Body of pancreas (tissue), 4 donors: Measurements from ENCODE around the gene COL4A2. TPM values are rescaled to one million over a fixed set of nuclear protein-coding genes. Genes with fewer than 3 reads are reported as not detected.

Experiments
- ATAC-seq: fragments of 150-250 bp; one replicate; pipeline ENCODE4 v1.9.1; 2016
- DNase-seq, 4 donors: peaks; one replicate each; pipeline ENCODE4 v3.0.0-alpha.2; 2019
- H3K27ac ChIP-seq, 4 donors: fragments of 200-600 bp; sonication (generic); 1 replicate in 3 of 4; 2 replicates in 1 of 4; pipeline versions ENCODE4 v1.5.1 to v1.6.1; 2016 to 2019; ENCODE audit warnings: mild to moderate bottlenecking in 1 of 4, mixed read lengths in 1 of 4, moderate library complexity in 1 of 4
- H3K27me3 ChIP-seq, 2 donors: fragments of 200-600 bp; sonication (generic); one replicate each; pipeline ENCODE4 v1.6.0; 2016; ENCODE audit warnings: mild to moderate bottlenecking in 1 of 2
- H3K36me3 ChIP-seq, 2 donors: fragments of 200-600 bp; sonication (generic); replicated peaks in 1 of 2; 2 replicates each; pipeline ENCODE4 v1.5.1; 2016; ENCODE audit warnings: low read depth in 2 of 2; ENCODE audit not compliant: insufficient read depth in 1 of 2
- H3K4me1 ChIP-seq: fragments of 200-600 bp; sonication (generic); one replicate; pipeline ENCODE4 v1.6.0; 2016
- H3K4me3 ChIP-seq, 2 donors: fragments of 200-600 bp; sonication (generic); 1 replicate in 1 of 2; 2 replicates in 1 of 2; pipeline ENCODE4 v1.5.1; 2016 to 2019
- H3K9me3 ChIP-seq, 3 donors: fragments of 200-600 bp; sonication (generic); 1 replicate in 2 of 3; 2 replicates in 1 of 3; pipeline ENCODE4 v1.5.1; 2016
- CTCF ChIP-seq, 7 experiments: fragments of 450-650 bp in 4 of 7; fragments of 200-600 bp in 3 of 7; sonication (generic) in 3 of 7; IDR thresholded peaks; one replicate each; pipeline ENCODE4 v1.5.1; 2016 to 2019; ENCODE audit warnings: antibody characterized with exemption in 7 of 7
- POLR2A ChIP-seq, 3 donors: fragments of 450-650 bp; IDR thresholded peaks; one replicate each; pipeline ENCODE4 v1.6.1; 2016; ENCODE audit warnings: antibody characterized with exemption in 3 of 3, mild to moderate bottlenecking in 2 of 3
- WGBS, 2 donors: methylation state at CpG; one replicate each; pipeline ENCODE4 v1.1.5; 2017; 5-methylcytosine and 5-hydroxymethylcytosine counted together
- intact Hi-C: fragments of 100-400 bp; cut with DNase I; formaldehyde crosslinking; loops from one replicate; pipeline ENCODE4 v1.15.1; 2023
- total RNA-seq, 2 donors: library from RNA; depleted of rRNA; stranded (reverse); fragments of >200 nt; gene quantifications; one replicate each; pipeline ENCODE4 v1.1.0, GENCODE V29; 2016

COL4A2 gene
- total RNA-seq, 2 donors from 2014 or later: 69.3 to 230 TPM

DNA sequence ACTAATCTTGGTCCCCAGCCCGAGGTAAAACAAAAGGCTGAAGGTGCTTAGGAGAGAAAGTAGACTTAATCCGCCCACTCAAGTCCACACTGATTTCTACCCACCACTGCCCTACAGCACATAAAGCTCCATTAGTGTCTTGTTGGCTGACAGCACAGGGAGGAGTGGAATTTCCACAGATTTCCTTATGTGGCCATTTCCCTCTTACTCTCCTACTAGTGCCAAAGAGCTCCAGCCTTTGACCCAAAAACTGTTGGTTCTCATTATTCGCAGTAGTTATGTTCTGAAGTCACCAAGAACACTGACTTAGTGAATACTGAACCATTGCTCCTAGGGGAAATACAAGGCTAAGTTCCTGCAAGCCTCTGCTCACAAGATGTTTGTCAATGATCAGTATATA, 193.3 kb downstream of the COL4A2 start:
- Histone ChIP-seq H3K9me3 (no peaks in the 10 kb centered on the region), H3K36me3 (no peaks in the 10 kb centered on the region), H3K4me1 (no peaks in the 10 kb centered on the region), H3K27me3 (no peaks in the 10 kb centered on the region), H3K4me3 (no peak overlapping the region), H3K27ac (no peak overlapping the region)
- TF ChIP-seq CTCF (IDR thresholded peaks at IDR 0.05): no peak
- no peak for TF ChIP-seq POLR2A (IDR thresholded peaks at IDR 0.05)
- DNase-seq: no peak
- WGBS, 2 donors: 92 to 93% methylated on average over 3 of the region's 3 CpGs
- no peak for ATAC-seq
- intact Hi-C loops: no loop called here

DNA sequence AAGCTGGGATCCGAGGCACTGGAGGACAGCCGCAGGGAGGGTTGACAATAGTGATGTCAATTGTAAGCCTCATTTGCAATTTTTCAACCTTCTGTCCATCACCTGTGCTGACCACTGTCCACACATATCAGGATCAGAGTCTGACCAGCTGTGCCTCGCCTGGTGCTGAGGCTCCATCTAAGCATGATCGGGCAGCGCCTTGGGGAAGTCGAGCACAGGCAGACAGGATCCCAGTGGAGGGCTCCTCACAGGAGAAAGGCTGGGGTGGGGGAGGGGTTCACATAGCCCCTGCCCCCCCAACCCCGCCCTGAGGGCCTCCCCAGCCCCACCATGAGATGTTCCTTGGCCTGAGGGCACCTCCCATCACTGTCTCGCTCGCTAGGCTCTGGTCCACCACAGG, 194.1 kb downstream of the COL4A2 start:
- intact Hi-C loops: no loop called here
- Histone ChIP-seq H3K27me3 (no peaks in the 10 kb centered on the region), H3K4me1 (peaks cover 8% of the 10 kb centered on the region), H3K27ac (no peak overlapping the region), H3K9me3 (no peaks in the 10 kb centered on the region), H3K36me3 (no peaks in the 10 kb centered on the region), H3K4me3 (no peak overlapping the region)
- DNase-seq (no peak), ATAC-seq (no peak)
- 95 to 98% methylated on average over 6 to 9 of the region's 9 CpGs for WGBS, 2 donors
- TF ChIP-seq POLR2A (IDR thresholded peaks at IDR 0.05) (no peak), CTCF (IDR thresholded peaks at IDR 0.05) (no peak)

- ATAC-seq: no peak
- Histone ChIP-seq H3K9me3 (no peaks in the 10 kb centered on the region), H3K27ac (no peak overlapping the region), H3K27me3 (no peaks in the 10 kb centered on the region), H3K4me3 (no peak overlapping the region), H3K4me1 (peaks cover 29% of the 10 kb centered on the region), H3K36me3 (no peaks in the 10 kb centered on the region)
- WGBS, 2 donors: 71 to 83% methylated on average over 15 to 17 of the region's 20 CpGs
- intact Hi-C loops: no loop called here
- no peak for DNase-seq
- TF ChIP-seq POLR2A (IDR thresholded peaks at IDR 0.05) (no peak), CTCF (IDR thresholded peaks at IDR 0.05) (no peak)
These were observed 196.2 kb downstream of the COL4A2 start for GRCh38 chr13:110503037-110503901.

DNA sequence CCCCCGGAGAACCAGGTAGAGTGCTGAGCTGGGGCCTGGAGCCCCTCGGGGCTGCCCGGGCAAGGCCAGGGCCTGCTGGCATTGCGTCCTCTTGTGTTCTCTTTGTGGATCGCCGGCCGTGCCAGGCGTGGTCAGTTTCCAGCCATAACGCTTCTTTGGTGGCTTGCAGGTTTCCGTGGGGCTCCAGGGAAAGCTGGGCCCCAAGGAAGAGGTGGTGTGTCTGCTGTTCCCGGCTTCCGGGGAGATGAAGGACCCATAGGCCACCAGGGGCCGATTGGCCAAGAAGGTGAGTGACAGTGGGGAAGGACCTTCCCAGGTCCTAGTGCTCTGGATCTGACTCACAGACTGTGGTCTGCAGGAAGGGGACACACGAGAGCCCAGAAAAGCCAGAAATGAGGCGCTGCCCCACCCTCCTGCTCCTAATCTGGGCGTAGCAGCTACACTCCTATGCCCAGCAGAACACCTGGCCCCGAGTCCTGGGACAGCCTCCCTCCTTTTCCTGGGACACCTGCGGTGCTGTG, 197.0 kb downstream of the COL4A2 start:
- Histone ChIP-seq H3K4me3 (no peak overlapping the region), H3K27me3 (no peaks in the 10 kb centered on the region), H3K9me3 (no peaks in the 10 kb centered on the region), H3K4me1 (peaks cover 33% of the 10 kb centered on the region), H3K36me3 (no peaks in the 10 kb centered on the region), H3K27ac (no peak overlapping the region)
- no peak for ATAC-seq
- 89 to 92% methylated on average over 16 to 17 of the region's 18 CpGs for WGBS, 2 donors
- TF ChIP-seq CTCF (IDR thresholded peaks at IDR 0.05) (no peak), POLR2A (IDR thresholded peaks at IDR 0.05) (no peak)
- intact Hi-C loops: no loop called here
- DNase-seq: no peak
